CD8-positive, alpha-beta memory T cell (primary cell): ENCODE results near the gene GAB2. TPM values are rescaled to one million over a fixed set of nuclear protein-coding genes. Genes with fewer than 3 reads are reported as not detected.

ENCODE experiments used
- CTCF ChIA-PET: fragments of 350-600 bp; sonication (Branson Sonifier 250); formaldehyde crosslinking; loops from one replicate; lab custom pipeline; 2021; ENCODE audit warnings: antibody characterized with exemption; lab: Charles Lee
- POLR2A ChIA-PET: fragments of 350-600 bp; sonication (Branson Sonifier 250); formaldehyde crosslinking; loops from one replicate; lab custom pipeline; 2021; ENCODE audit warnings: antibody characterized with exemption; lab: Charles Lee
- DNase-seq, 5 donors: peaks; one replicate each; pipeline versions ENCODE4 v3.0.0 to v3.0.0-alpha.2; 2020 to 2022; ENCODE audit warnings: mixed read lengths in 1 of 5
- H3K27ac ChIP-seq: one replicate; pipeline ENCODE4 v1.7.0; 2013; ENCODE audit warnings: low read depth, mild to moderate bottlenecking, low read length, moderate library complexity
- H3K27me3 ChIP-seq: 2 replicates; pipeline ENCODE4 v1.7.0; 2013; ENCODE audit warnings: low read length, mild to moderate bottlenecking; ENCODE audit not compliant: insufficient read depth, poor library complexity, severe bottlenecking
- H3K36me3 ChIP-seq: 2 replicates; pipeline ENCODE4 v1.7.0; 2013; ENCODE audit warnings: mild to moderate bottlenecking, low read length, moderate library complexity; ENCODE audit not compliant: insufficient read depth
- H3K4me1 ChIP-seq: 2 replicates; pipeline ENCODE4 v1.7.0; 2013; ENCODE audit warnings: mild to moderate bottlenecking, low read length, moderate library complexity; ENCODE audit not compliant: insufficient read depth
- H3K4me3 ChIP-seq: 2 replicates; pipeline ENCODE4 v1.7.0; 2013; ENCODE audit warnings: mild to moderate bottlenecking, low read length
- H3K9me3 ChIP-seq: 2 replicates; pipeline ENCODE4 v1.7.0; 2013; ENCODE audit warnings: mild to moderate bottlenecking, low read length
- H3K27ac Mint-ChIP-seq, 8 donors: one replicate each; pipeline ENCODE4 v1.8.0; 2020 to 2021; ENCODE audit warnings: mixed read lengths in 8 of 8, mild to moderate bottlenecking in 6 of 8, inconsistent platforms in 3 of 8, moderate library complexity in 3 of 8
- H3K27me3 Mint-ChIP-seq, 2 donors: one replicate each; pipeline ENCODE4 v1.8.0; 2020 to 2021; ENCODE audit warnings: mixed read lengths in 2 of 2, mild to moderate bottlenecking in 1 of 2, moderate library complexity in 1 of 2
- H3K36me3 Mint-ChIP-seq, 3 donors: one replicate each; pipeline ENCODE4 v1.8.0; 2020 to 2021; ENCODE audit warnings: mixed read lengths in 3 of 3, inconsistent platforms in 1 of 3, mild to moderate bottlenecking in 1 of 3
- H3K4me1 Mint-ChIP-seq, 3 donors: one replicate each; pipeline ENCODE4 v1.8.0; 2020 to 2021; ENCODE audit warnings: mixed read lengths in 3 of 3, inconsistent platforms in 1 of 3, mild to moderate bottlenecking in 1 of 3
- H3K4me3 Mint-ChIP-seq, 7 donors: one replicate each; pipeline ENCODE4 v1.8.0; 2020 to 2021; ENCODE audit warnings: mixed read lengths in 7 of 7, mild to moderate bottlenecking in 6 of 7, moderate library complexity in 4 of 7, inconsistent platforms in 2 of 7
- H3K9me3 Mint-ChIP-seq, 5 donors: one replicate each; pipeline ENCODE4 v1.8.0; 2020 to 2022; ENCODE audit warnings: mixed read lengths in 5 of 5, mild to moderate bottlenecking in 3 of 5, moderate library complexity in 2 of 5, inconsistent platforms in 1 of 5
- polyA plus RNA-seq: library from polyadenylated mRNA; unstranded; fragments of 300-500 nt; fragmentation: Illumina TruSeq; gene quantifications from one replicate; pipeline ENCODE4 v1.2.3, GENCODE V29; 2021
- total RNA-seq, 2 experiments: library from RNA; stranded (reverse); gene quantifications; one replicate each; pipeline ENCODE4 v1.2.3, GENCODE V29; 2021

GAB2 gene
- total and polyA plus RNA-seq, 3 experiments from 2014 or later = 2.9 to 4.3 TPM; not detected in 1

DNA sequence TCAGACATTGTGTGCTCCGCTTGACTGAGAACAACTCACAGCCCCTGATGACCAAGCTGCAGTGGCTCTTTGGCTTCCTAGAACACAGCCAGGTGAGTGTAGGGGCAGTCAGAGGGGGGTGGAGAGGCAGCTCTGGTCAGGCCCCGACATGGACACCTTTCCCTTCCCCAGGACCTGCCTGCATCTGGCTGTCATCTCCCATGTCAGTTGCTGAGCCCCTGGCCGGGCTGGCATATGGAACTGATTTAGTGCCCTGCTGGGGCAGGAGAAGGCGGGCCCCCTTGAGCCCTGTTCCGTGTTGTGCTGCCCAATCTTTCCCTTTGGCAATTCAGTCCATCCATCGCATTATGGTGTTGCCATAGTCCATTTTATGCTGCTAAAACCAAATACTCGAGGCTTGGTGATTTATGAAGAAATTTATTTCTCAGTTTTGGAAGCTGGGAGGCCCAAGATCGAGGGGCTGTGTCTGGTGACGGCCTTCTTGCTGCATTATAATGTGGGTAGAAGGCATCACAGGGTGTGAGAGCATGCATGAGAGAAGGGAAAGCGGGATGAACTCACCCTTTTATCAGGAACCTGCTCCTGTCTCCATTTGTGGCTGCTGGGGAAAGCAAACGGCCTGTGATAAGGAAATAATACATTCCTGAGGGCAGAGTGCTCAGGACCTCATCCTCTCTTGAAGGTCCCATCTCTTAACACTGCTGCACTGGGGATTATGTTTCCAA, 209.9 kb downstream of the GAB2 start:
- no peaks in the 10 kb centered on the region for H3K27me3 ChIP-seq
- peak overlapping the region in 3 of 8 donors; percentile 17 to 65 (median 36) for H3K27ac Mint-ChIP-seq
- no peak overlapping the region for H3K4me3 Mint-ChIP-seq
- no peak overlapping the region for H3K27ac ChIP-seq
- ChIA-PET CTCF (no interaction called here), POLR2A (interaction anchor here (0.5 kb wide), 1 partner anchor 8 kb away, joined by 3 read pairs; no protein-coding TSS in a partner anchor)
- no peak for DNase-seq
- H3K4me3 ChIP-seq = no peak overlapping the region
- no peaks in the 10 kb centered on the region for H3K36me3 ChIP-seq
- H3K4me1 Mint-ChIP-seq = peaks cover 13 to 38% (median 34%) of the 10 kb centered on the region in 3 donors
- H3K9me3 ChIP-seq = no peaks in the 10 kb centered on the region
- H3K27me3 Mint-ChIP-seq = no peaks in the 10 kb centered on the region
- peaks cover 18 to 50% (median 22%) of the 10 kb centered on the region in 3 donors for H3K36me3 Mint-ChIP-seq
- H3K4me1 ChIP-seq = peaks cover 17% of the 10 kb centered on the region
- no peaks in the 10 kb centered on the region for H3K9me3 Mint-ChIP-seq

DNA sequence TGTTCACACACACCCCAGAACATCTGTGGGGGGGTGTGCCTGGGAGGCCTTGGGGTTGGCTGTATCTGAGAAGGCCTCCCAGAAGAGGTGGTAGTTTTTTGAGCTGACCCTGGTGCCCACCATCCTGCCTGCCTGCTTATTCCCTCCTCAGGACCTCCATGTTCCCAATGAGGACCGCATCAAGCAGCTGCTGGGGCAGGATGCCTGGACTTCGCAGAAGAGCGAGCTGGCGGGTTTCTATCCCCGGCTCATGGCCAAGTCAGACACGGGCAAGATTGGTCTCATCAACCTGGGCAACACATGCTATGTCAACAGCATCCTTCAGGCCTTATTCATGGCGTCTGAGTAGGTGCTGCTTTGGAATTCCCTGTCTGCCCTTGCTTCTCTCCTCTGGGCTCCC, 211.9 kb downstream of the GAB2 start:
- CTCF ChIA-PET = interaction anchor here (1.5 kb wide), 1 partner anchor 23 kb away, joined by 3 read pairs; no protein-coding TSS in a partner anchor
- POLR2A ChIA-PET = no interaction called here
- H3K4me1 Mint-ChIP-seq = peaks cover 29 to 40% (median 39%) of the 10 kb centered on the region in 3 donors
- H3K27me3 Mint-ChIP-seq = no peaks in the 10 kb centered on the region
- Histone ChIP-seq H3K9me3 (no peaks in the 10 kb centered on the region), H3K4me1 (peaks cover 37% of the 10 kb centered on the region), H3K36me3 (no peaks in the 10 kb centered on the region), H3K4me3 (no peak overlapping the region), H3K27me3 (no peaks in the 10 kb centered on the region), H3K27ac (no peak overlapping the region)
- H3K9me3 Mint-ChIP-seq = no peaks in the 10 kb centered on the region
- H3K4me3 Mint-ChIP-seq = no peak overlapping the region
- H3K27ac Mint-ChIP-seq = peak overlapping the region in 2 of 8 donors; percentile 63 to 94
- peaks cover 13 to 43% (median 17%) of the 10 kb centered on the region in 3 donors for H3K36me3 Mint-ChIP-seq
- peak in 1 of 5 donors; percentile 24 for DNase-seq

DNA sequence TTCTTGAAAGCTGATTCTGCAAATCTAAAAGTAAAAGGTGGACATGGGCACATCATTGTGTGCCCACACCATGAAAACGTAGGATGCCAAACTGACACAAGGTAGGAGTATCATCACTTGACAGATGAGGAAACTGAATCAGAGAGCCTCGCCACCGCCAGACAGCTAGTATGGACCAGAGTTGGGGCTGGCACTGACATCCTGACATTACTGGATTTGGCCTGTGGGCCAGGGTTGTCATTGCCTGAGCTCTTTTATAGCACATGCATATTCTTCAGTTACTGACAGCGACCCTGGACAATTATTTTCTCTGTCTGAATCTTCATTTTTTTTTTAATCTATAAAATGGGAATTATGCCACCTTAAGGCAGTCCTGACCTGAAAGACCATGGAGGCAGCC, 212.4 kb downstream of the GAB2 start:
- Mint-ChIP-seq H3K4me1 (peaks cover 29 to 40% (median 40%) of the 10 kb centered on the region in 3 donors), H3K27me3 (no peaks in the 10 kb centered on the region), H3K4me3 (no peak overlapping the region), H3K9me3 (no peaks in the 10 kb centered on the region), H3K27ac (peak overlapping the region in 5 of 8 donors; percentile 23 to 90 (median 87)), H3K36me3 (peaks cover 9 to 41% (median 13%) of the 10 kb centered on the region in 3 donors)
- no peak overlapping the region for H3K4me3 ChIP-seq
- no peaks in the 10 kb centered on the region for H3K27me3 ChIP-seq
- ChIA-PET CTCF (interaction anchor here (1.5 kb wide), 1 partner anchor 23 kb away, joined by 3 read pairs; no protein-coding TSS in a partner anchor), POLR2A (no interaction called here)
- DNase-seq = no peak
- H3K36me3 ChIP-seq = no peaks in the 10 kb centered on the region
- no peak overlapping the region for H3K27ac ChIP-seq
- no peaks in the 10 kb centered on the region for H3K9me3 ChIP-seq
- H3K4me1 ChIP-seq = peaks cover 40% of the 10 kb centered on the region

DNA sequence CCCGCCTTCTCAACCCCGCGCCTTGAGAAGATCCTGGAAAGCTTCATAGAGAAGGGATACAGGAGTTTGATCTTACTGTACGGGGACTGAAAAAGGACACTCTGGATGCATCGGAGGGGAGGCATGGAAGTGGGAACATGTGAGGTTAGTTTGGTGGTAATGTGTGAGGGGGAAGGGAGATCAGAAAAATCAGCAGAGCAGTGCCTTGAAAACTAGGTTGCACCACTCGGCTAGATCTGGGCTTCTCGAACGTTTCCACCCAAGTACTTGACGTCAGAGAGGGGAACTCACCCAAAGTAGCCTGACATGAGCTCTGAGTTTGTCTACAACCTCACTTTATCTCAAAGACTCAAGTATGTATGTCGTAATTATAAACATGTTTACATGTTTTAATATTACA, 214.4 kb downstream of the GAB2 start:
- POLR2A ChIA-PET = interaction anchor here (0.6 to 2.4 kb wide), 3 partner anchors 14 to 206 kb away, joined by 3 to 12 read pairs (median 5); partner anchors contain the start of genes ALG8, KCTD21 and USP35
- peak overlapping the region; percentile 62 for H3K4me3 ChIP-seq
- Mint-ChIP-seq H3K4me1 (peaks cover 29 to 49% (median 40%) of the 10 kb centered on the region in 3 donors), H3K27me3 (no peaks in the 10 kb centered on the region), H3K27ac (peak overlapping the region; percentile 88 to 99 (median 95)), H3K36me3 (peaks cover 7 to 34% (median 11%) of the 10 kb centered on the region in 3 donors), H3K9me3 (no peaks in the 10 kb centered on the region), H3K4me3 (peak overlapping the region; percentile 44 to 89 (median 80))
- H3K27ac ChIP-seq = peak overlapping the region; percentile 57
- peaks cover 40% of the 10 kb centered on the region for H3K4me1 ChIP-seq
- no peaks in the 10 kb centered on the region for H3K36me3 ChIP-seq
- DNase-seq = peak; percentile 22 to 87 (median 70)
- H3K9me3 ChIP-seq = no peaks in the 10 kb centered on the region
- no peaks in the 10 kb centered on the region for H3K27me3 ChIP-seq
- CTCF ChIA-PET = interaction anchor here (1.6 to 1.8 kb wide), 2 partner anchors 13 to 16 kb away, joined by 5 to 6 read pairs; partner anchors contain the start of gene KCTD21

DNA sequence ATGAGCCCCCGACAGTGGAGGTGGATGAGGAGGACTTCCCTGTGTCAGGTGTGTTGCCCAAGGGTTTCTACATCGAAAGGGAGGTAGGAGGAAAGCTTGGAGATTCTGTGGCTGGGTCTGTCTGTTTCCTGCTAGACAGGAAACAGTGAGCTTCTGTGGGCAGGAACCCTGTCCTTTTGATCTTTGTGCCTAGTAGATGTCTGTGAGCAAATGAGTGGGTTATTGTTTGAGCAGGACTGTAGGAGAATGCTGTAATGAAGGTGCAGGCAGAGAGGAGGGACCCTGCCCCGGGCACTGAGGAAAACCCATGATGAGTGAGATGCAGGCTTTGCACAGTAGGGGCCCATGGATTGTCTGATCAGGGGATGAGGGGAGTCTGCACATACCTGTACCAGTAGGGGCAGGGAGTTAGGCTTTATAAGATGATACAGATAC, 214.9 kb downstream of the GAB2 start:
- Histone ChIP-seq H3K9me3 (no peaks in the 10 kb centered on the region), H3K4me1 (peaks cover 40% of the 10 kb centered on the region), H3K27ac (peak overlapping the region; percentile 57), H3K27me3 (no peaks in the 10 kb centered on the region), H3K36me3 (no peaks in the 10 kb centered on the region), H3K4me3 (peak overlapping the region; percentile 62)
- no peaks in the 10 kb centered on the region for H3K9me3 Mint-ChIP-seq
- no peaks in the 10 kb centered on the region for H3K27me3 Mint-ChIP-seq
- H3K4me1 Mint-ChIP-seq = peaks cover 29 to 49% (median 40%) of the 10 kb centered on the region in 3 donors
- ChIA-PET CTCF (interaction anchor here (0.6 to 1.8 kb wide), 3 partner anchors 13 to 18 kb away, joined by 3 to 6 read pairs (median 5); partner anchors contain the start of gene KCTD21), POLR2A (interaction anchor here (1.8 to 2.4 kb wide), 2 partner anchors 14 to 63 kb away, joined by 5 to 12 read pairs; partner anchors contain the start of genes ALG8, KCTD21 and USP35)
- H3K36me3 Mint-ChIP-seq = peaks cover 5 to 32% (median 9%) of the 10 kb centered on the region in 3 donors
- DNase-seq = peak; percentile 37 to 88 (median 79)
- H3K27ac Mint-ChIP-seq = peak overlapping the region; percentile 88 to 99 (median 95)
- H3K4me3 Mint-ChIP-seq = peak overlapping the region; percentile 44 to 89 (median 80)

DNA sequence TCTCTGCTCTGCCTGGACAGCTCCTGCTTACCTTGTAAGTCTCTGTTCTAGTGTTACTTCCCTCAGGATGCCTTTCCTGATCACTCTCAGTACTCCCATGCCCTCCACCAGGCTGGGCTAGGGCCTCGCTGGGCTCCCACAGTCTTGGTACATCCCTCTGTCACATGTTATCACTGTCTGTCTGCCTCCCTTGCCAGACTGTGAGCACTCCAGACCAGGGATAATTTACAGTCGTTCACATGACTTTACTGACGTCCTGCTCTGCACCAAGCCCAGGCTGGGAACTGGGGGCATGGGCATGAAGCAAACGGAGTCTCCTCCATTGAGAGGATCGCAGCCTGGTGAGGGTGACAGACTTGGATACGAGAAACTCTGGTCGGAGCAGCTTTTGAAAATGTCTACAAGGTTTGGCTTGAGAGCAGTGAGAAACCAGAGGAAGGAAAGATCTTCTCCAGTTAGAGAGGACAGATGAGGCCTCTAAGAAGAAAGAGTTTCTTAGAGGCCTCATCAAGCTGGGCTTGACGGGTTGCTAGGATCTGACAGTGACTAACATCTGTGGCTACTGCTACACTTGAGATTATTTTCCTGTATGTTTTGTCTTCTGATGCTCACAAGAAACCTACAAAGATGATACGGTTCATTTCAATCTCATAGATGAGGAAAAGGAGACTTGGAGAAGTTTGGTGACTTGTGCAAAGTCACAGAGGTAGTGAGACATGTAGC, 216.4 kb downstream of the GAB2 start:
- H3K36me3 Mint-ChIP-seq = peaks cover 5 to 31% (median 12%) of the 10 kb centered on the region in 3 donors
- Histone ChIP-seq H3K4me3 (no peak overlapping the region), H3K9me3 (no peaks in the 10 kb centered on the region), H3K27me3 (no peaks in the 10 kb centered on the region), H3K4me1 (peaks cover 40% of the 10 kb centered on the region), H3K27ac (no peak overlapping the region), H3K36me3 (no peaks in the 10 kb centered on the region)
- peaks cover 31 to 49% (median 40%) of the 10 kb centered on the region in 3 donors for H3K4me1 Mint-ChIP-seq
- ChIA-PET POLR2A (interaction anchor here (2.4 kb wide), 1 partner anchor 12 kb away, joined by 12 read pairs; the partner anchor contains the start of genes KCTD21 and USP35), CTCF (interaction anchor here (1.1 kb wide), 1 partner anchor 13 kb away, joined by 4 read pairs; the partner anchor contains the start of genes KCTD21 and USP35)
- H3K9me3 Mint-ChIP-seq = no peaks in the 10 kb centered on the region
- no peak for DNase-seq
- peak overlapping the region; percentile 73 to 99 (median 94) for H3K27ac Mint-ChIP-seq
- H3K27me3 Mint-ChIP-seq = no peaks in the 10 kb centered on the region
- peak overlapping the region in 3 of 7 donors; percentile 2 to 84 (median 38) for H3K4me3 Mint-ChIP-seq

DNA sequence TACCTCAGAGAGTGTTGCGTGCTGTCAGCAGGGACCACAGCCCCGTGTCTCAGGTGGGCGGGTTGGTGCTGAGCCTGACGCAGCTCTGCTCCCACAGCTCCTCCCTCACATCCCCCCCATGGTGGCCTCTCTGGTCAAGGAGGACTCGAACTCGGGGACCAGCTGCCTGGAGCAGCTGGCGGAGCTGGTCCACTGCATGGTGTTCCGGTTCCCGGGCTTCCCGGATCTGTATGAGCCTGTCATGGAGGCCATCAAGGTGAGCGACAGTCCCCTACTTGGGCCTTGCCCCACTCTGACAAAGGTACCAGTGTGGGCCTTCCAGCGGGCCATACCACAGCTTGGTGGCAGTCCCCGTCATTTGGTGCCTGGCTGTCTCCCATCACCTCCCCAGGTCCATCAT, 217.1 kb downstream of the GAB2 start:
- Mint-ChIP-seq H3K27me3 (no peaks in the 10 kb centered on the region), H3K9me3 (no peaks in the 10 kb centered on the region), H3K36me3 (peaks cover 5 to 33% (median 14%) of the 10 kb centered on the region in 3 donors), H3K4me1 (peaks cover 33 to 49% (median 40%) of the 10 kb centered on the region in 3 donors), H3K27ac (peak overlapping the region in 4 of 8 donors; percentile 94 to 99 (median 96)), H3K4me3 (no peak overlapping the region)
- Histone ChIP-seq H3K9me3 (no peaks in the 10 kb centered on the region), H3K4me3 (no peak overlapping the region), H3K27me3 (no peaks in the 10 kb centered on the region), H3K36me3 (no peaks in the 10 kb centered on the region), H3K4me1 (peaks cover 40% of the 10 kb centered on the region), H3K27ac (no peak overlapping the region)
- no peak for DNase-seq
- CTCF ChIA-PET = interaction anchor here (1.1 kb wide), 1 partner anchor 12 kb away, joined by 4 read pairs; the partner anchor contains the start of genes KCTD21 and USP35
- POLR2A ChIA-PET = no interaction called here
